T follicular helper cell (primary cell): ENCODE measurements around the gene SLC44A2.

ENCODE experiments used
- DNase-seq: peaks from one replicate; pipeline ENCODE4 v3.0.0-alpha.2; 2020; ENCODE audit warnings: low read depth

SLC44A2 gene

DNA sequence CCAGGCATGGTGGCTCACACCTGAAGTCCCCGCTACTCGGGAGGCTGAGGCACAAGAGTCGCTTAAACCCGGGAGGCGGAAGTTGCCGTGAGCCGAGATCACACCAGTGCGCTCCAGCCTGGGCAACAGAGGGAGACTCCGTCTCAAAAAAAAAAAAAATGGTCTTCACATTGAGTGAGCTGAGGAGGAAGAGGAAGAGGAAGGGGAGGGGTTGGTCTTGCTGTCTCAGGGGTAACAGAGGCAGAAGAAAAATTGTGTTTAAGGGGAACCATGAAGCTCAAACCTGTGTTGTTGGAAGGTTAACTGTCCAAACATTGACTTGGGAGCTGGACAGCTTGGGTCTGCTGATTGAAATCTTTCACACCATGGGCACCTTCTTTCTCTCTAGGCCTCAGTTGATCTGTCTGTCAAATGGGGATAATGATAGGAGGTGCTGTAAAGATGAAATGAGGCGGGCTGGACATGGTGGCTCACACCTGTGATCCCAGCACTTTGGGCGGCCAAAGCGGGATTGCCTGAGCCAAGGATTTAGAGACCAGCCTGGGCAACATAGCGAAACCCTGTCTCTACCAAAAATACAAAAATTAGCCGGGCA, 9.8 kb upstream of the SLC44A2 start:
- DNase-seq, result no peak

DNA sequence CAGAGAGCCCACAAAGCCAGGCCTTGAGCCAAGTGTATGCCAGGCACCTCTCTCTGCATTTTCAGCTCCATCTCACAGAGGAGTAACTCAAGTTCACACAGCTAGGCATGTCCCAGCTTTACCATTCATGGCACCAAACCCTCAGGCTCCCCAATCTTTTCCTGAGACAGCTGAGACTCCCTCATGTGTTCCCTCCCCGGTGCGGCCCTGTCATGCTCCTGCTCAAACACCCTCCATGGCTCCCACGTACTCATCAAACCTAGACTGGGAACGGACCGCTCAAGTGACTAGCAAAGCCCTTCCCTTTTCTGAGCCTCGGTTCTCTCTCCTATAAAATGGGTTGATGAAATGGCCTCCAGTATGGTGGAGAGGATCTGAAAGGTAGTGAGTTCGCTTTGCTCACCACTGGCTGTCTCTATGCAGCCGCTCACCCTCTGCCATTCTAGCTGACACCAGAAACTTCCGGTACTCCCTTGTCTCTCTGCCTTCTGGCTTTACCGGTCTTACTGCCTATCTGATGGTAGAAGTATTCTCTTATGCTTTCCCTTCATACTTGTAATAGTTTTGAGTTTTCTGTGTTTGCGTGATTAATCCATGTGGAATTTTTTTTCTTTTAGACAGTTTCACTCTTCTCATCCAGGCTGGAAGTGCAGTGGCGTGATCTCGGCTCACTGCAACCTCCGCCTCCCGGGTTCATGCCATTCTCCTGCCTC, 7.8 kb upstream of the SLC44A2 start:
- no peak for DNase-seq

DNA sequence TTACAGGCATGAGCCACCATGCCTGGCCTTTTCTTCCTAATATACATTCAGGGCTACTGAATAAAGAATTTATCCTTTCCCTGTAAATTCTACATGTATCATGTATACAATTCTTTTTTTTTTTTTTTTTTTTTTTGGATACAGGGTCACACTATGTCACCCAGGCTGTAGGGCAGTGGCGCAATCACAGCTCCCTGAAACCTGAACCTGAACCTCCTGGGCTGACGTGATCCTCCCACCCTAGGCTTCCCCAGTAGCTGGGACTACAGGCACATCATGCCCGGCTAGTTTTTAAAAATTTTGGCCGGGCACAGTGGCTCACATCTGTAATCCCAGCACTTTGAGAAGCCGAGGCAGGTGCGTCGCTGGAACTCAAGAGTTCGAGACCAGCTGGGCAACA, 6.5 kb upstream of the SLC44A2 start:
- no peak for DNase-seq

DNA sequence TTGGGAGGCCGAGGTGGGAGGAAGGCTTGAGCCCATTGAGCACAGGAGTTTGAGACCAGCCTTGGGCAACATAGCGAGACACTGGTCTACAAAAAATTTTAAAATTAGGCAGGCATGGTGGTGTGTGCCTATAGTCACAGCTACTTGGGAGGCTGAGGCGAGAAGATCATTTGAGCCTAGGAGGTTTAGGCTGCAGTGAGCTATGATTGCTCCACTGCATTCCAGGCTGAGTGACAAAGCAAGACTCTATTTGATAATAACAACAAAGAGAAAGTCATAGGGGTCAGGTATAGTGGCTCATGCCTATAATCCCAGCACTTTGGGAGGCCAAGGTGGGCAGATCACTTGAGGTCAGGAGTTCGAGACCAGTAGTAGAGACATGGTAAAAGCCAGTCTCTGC, 4.6 kb upstream of the SLC44A2 start:
- no peak for DNase-seq

DNA sequence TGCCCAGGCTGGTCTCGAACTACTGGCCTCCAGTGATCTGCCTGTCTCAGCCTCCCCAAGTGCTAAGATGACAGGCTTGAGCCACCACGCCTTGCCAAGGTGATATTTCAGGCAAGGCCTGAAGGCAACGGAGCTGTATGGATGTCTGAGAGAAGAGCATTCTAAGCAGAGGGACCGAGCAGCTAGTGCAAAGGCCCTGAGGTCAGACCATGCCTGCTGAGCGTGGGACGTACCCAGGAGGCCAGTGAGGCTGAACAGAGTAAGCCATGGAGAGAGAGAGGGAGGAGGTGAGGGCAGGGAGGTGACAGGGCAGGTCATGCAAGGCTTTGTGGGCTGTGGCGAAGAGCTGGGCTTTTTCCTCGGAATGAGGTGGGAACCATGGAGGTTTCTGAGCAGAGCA, 3.4 kb upstream of the SLC44A2 start:
- DNase-seq, result no peak

DNA sequence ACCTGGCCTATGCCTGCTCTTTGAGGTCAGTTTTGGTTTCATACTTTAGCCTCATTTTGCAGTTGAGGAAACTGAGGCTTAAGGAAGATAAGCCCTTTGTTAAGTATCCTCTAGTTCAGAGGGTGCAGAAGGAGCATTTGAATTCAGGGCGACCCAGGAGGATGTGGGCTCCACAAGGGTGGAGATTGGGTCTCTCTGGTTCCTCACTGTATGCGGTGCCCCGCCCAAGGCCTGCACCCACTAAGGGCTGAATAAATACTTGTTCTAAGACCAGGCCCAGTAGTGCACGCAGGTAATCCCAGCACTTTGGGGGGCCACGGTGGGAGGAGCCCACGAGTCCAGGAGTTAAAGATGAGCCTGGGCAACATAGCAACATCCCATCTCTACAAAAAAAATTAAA, 768 bp upstream of the SLC44A2 start:
- DNase-seq, result no peak

DNA sequence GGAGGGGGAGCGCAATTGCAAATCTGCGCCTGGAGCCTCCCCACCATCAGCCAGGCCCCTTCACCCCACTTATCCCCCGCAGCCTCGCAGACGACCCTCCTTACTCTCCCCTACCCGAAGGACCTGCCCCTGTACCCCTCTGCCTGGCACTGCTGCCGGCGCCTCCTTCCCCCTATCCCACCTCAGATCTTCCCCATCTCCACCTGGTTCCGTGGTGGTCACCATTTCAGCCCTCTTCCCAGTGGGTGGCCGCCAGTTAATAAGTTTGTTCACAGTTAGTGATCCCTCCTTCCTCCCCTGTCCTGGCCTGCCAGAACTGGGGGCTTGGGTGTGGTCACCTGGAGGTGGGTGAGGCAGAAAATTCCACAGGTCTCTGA, 397 bp downstream of the SLC44A2 start:
- DNase-seq, result no peak

DNA sequence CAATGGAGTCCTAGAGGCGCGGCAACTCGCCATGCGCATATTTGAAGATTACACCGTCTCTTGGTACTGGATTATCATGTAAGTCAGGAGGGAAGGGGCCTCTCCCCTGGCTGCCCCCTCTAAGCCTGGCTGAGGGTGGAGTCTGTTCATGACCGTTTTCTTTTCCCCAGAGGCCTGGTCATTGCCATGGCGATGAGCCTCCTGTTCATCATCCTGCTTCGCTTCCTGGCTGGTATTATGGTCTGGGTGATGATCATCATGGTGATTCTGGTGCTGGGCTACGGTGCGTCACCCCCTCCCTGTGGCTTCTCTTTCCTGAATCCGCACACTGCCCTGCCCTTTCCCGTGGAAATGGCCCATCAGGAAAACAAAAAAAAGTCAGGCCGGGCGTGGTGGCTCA, 6.5 kb downstream of the SLC44A2 start:
- no peak for DNase-seq

DNA sequence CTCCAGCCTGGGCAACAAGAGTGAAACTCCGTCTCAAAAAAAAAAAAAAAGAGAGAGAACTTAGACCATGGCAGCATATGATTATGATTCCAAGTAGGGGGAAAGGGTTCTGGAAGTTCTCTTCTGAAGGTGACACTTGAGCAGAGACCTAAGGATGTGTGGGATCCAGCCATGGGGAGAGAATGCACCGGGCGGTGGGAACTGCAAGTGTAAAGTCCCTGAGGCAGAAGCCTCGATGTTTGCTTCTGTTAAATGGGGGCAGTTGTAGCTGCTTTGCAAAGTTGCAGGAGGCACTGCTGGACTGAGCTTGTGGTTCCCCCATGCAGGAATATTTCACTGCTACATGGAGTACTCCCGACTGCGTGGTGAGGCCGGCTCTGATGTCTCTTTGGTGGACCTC, 9.1 kb downstream of the SLC44A2 start:
- no peak for DNase-seq

DNA sequence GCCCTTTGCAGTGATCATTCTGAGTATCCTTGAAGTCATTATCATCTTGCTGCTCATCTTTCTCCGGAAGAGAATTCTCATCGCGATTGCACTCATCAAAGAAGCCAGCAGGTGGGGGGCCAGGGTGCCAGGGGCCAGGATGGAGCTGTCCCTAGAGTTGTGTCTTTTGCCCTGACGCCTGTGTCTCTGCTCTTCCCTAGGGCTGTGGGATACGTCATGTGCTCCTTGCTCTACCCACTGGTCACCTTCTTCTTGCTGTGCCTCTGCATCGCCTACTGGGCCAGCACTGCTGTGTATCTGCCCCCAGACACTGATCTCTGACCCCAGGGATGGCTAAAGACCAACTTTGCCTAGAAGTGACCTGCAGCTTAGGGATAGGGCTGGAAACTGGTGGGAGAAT, 9.6 kb downstream of the SLC44A2 start:
- no peak for DNase-seq

DNA sequence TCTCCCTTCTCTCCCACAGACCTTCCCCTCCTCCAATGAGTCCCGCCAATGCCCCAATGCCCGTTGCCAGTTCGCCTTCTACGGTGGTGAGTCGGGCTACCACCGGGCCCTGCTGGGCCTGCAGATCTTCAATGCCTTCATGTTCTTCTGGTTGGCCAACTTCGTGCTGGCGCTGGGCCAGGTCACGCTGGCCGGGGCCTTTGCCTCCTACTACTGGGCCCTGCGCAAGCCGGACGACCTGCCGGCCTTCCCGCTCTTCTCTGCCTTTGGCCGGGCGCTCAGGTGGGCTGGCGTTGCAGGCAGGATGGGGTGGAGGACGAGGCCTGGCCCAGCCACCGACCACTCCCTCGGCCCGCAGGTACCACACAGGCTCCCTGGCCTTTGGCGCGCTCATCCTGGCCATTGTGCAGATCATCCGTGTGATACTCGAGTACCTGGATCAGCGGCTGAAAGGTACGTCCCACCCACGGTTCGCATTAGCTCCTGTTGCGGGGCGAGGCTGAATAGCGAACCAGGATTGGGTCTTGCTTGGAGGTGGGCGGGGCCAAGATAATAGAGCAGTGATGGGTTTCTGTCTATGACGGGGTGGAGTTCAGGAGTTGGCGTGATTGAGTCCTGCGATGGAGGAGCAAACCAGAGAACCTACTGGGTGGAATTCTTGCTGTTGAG, 11.1 kb downstream of the SLC44A2 start:
- DNase-seq, result no peak

DNA sequence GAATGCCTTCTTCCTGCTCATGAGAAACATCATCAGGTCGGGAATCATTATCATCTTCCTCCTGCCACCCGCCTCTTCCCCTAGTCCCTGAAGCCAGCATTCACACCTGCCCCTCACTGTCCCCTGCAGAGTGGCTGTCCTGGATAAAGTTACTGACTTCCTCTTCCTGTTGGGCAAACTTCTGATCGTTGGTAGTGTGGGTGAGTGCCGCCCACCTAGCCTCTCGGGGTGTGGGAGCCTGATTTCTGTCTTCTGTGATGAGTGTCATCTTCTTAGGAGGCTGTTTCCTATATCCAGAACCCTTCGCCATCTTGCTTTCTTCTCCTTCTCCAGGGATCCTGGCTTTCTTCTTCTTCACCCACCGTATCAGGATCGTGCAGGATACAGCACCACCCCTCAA, 12.5 kb downstream of the SLC44A2 start:
- no peak for DNase-seq

DNA sequence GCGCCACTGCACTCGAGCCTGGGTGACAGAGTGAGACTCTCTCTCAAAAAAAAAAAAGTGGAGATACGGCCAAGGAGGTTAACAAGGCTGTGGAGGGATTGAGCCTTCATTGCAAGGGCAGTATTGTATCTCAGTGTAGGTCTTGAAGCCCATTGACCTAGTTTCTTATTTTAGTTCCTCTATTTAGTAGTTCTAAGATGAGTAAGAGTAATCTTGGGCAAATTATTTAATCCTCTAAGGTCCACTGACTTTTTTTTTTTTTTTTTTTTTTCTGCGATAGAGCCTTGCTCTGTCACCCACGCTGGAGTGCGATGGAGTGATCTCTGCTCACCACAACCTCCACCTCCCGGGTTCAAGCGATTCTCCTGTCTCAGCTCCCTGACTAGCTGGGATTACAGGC, 14.5 kb downstream of the SLC44A2 start:
- DNase-seq, result no peak

DNA sequence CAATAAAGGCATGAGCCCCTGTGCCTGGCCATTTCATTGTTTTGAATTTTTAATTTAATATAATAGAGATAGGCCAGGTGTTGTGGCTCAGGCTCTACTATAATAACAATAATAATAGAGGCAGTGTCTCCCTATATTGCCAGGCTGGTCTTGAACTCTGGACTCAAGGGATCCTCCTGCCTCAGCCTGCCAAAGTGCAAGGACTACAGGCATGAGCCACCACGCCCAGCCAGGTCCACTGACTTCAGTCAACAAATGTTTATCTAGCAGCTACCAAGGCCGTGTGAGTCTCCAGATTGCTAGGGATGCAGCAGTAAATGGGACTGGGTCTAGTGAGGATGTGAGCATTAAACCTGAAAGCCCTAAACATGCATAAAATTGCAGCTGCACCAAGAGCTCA, 15.0 kb downstream of the SLC44A2 start:
- no peak for DNase-seq

DNA sequence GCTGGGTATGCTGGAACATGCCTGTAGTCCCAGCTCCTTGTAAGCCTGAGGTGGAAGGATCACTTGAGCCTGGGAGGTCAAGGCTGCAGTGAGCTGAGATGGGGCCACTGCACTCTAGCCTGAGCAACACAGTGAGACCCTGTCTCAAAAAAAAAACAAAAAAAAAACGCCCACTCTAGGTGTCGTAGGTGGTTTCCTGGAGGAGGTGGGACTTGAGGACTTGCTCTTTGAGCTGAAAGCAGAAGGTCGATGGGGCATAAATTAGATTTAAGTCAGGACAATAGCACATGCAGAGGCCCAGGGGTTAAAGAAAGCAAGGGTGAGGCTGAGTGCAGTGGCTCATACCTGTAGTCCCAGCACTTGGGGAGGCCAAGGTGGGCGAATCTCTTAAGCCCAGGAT, 15.9 kb downstream of the SLC44A2 start:
- no peak for DNase-seq

DNA sequence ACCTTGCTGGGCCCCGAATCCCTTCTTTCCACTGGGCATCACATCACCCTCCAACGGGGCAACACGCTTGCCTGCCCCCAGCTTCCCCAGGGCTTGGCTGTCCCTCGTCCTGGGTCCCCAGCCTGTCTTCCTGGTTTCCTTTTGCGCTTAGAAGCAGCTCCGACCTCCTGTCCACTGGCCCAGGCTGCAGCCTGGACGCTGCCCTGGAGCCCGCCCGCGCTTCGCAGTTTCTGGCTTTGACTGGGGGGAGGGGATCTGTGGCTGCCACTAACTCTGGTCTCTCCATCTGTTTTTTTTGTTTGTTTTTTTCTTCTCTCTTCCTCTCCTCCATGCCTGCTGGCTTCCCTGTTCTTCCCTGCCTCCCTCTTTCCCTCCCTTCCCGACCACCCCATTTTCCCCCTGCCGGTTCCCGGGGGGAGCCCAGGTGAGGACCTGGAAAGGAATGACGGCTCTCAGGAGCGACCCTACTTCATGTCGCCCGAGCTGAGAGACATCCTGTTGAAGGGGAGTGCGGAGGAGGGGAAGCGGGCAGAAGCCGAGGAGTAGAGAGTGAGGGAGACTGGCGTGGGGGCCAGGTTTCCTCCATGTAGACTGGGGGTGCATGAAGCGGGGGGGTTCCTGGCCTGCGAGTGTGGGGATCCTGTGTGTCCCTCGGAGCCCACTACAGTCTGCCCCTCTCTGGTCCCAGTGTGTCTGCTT, 17.3 kb downstream of the SLC44A2 start:
- DNase-seq, result no peak

DNA sequence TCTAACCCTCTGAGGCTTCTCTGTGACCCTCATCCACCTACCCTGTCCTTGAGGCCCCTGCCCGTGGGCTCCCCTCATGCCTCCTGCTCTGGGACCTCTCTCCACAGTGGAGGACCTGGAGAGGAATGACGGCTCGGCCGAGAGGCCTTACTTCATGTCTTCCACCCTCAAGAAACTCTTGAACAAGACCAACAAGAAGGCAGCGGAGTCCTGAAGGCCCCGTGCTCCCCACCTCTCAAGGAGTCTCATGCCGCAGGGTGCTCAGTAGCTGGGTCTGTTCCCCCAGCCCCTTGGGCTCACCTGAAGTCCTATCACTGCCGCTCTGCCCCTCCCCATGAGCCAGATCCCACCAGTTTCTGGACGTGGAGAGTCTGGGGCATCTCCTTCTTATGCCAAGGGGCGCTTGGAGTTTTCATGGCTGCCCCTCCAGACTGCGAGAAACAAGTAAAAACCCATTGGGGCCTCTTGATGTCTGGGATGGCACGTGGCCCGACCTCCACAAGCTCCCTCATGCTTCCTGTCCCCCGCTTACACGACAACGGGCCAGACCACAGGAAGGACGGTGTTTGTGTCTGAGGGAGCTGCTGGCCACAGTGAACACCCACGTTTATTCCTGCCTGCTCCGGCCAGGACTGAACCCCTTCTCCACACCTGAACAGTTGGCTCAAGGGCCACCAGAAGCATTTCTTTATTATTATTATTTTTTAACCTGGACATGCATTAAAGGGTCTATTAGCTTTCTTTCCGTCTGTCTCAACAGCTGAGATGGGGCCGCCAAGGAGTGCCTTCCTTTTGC, 18.0 kb downstream of the SLC44A2 start:
- no peak for DNase-seq

DNA sequence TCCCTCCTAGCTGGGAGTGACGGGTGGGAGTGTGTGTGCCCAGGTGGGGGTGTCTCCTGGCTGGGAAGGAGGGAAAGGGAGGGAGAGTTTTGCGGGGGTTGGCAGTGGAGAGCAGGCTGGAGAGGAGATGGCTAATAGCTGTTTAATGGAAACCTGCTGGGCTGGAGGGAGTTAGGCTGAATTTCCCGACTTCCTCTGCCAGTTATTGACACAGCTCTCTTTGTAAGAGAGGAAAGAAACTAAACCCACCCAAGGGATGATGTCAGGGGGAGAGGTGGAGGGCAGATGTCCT, 18.6 kb downstream of the SLC44A2 start:
- DNase-seq, result no peak

DNA sequence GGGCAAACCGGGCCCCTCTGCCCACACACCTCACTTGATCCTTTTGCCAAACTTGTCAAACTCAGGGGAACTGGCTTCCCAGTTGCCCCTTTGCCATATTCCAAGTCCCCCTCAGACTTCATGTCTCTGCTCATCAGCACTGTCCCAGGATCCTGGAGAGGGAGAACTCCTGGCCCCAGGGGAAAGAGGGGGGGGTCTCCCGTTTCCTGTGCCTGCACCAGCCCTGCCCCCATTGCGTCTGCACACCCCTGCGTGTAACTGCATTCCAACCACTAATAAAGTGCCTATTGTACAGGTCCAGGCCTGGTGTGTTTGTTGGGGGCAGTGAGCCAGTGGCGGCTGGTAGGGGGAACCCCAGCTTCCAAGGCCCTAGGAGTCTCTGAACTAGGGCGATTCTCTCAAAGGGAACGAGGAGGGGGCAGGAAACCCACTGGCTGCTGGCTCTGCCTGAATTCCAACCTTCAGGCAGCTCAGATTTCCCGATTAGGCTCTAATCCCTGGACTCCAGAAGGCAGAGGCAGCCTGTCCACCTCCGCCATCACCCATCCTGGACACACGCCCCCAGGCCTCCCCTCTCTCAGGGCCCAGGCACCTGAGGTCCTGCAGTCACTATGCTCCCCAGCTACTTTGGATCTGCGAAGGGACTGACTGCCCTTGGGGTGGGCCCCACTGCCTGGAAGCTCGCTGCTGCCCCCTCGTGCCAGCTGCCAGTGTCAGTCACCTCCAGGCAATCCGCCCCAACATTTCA, 19.1 kb downstream of the SLC44A2 start:
- DNase-seq, result peak; percentile 79

DNA sequence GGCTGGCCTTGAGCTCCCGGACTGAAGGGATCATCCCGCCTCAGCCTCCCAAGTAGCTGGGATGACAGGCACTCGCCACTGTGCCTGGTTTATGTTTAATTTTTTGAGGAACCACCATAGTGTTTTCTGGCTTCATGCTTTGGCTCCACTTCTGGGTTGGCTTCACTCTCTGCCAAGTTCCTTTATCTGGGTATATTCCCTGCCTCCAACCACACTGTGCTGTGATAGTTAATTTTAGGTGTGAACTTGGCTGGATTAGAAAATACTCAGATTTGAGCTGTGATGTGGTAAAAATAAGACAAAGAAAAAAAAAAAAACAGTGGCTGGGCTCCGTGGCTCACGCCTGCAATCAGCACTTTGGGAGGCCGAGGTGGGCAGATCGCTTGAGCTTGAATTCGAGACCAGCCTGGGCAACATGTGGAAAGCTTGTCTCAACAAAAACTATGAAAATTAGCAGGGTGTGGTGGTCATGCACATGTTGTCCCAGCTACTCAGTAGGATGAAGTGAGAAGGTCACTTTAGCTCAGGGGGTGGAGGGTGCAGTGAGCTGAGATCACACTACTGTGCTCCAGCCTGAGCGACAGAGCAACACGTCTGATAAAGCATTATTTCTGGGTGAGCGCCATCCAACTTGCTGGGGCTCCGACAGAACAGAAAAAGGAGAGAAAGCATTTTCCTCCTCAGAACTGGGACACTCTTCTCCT, 21.3 kb downstream of the SLC44A2 start:
- DNase-seq, result no peak

DNA sequence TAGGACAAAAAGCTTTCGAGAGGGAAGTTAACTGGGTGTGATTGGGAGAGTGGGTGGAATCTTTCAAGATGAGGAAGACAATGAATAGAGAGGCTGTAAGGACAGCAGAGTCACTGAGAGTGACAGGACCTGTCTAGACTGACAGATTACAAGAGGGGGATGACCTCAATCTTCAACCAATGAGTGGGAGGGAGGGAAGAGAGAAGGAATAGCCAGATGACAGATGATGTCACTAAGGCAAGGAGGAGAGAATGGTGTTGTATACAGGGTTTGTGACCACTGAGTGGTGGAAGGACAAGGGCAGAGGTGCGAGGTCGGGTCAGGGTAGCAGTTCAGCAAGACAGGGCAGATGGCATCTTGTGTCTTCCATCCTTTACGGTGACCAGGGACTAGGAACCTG, 23.0 kb downstream of the SLC44A2 start:
- no peak for DNase-seq
